GM21528 (cell line): ENCODE results near the gene OIP5.
A peak's percentile ranks its signal among the peaks of the same experiment; 100 is the strongest.
"Not testable (repeated sequence)": the region's sequence is repeated elsewhere in the genome, so short reads cannot be mapped to it uniquely, and the experiment has no call there.

ENCODE experiments used
- ATAC-seq: cut with Tn5 transposase; IDR thresholded peaks from one replicate; pipeline ENCODE4 v1.9.1; 2021; ENCODE audit warnings: mild to moderate bottlenecking, moderate library complexity; ENCODE audit not compliant: unreplicated experiment, low FRiP score

OIP5 gene

GRCh38 chr15:41304149-41304770 lies 28.1 kb downstream of the OIP5 start:
- no peak for ATAC-seq

- no peak for ATAC-seq
Measured at GRCh38 chr15:41301587-41301986, 30.8 kb downstream of the OIP5 start.

GRCh38 chr15:41301139-41301538 lies 31.3 kb downstream of the OIP5 start:
- not testable (repeated sequence) for ATAC-seq

GRCh38 chr15:41292521-41292920 lies 39.9 kb downstream of the OIP5 start:
- ATAC-seq = no peak

GRCh38 chr15:41291065-41291631 lies 41.2 kb downstream of the OIP5 start:
- ATAC-seq = peak; percentile 62

GRCh38 chr15:41289953-41290352 lies 42.4 kb downstream of the OIP5 start:
- no peak for ATAC-seq

- ATAC-seq = no peak
Measured at GRCh38 chr15:41288464-41288863, 43.9 kb downstream of the OIP5 start.

GRCh38 chr15:41286665-41287333 lies 45.6 kb downstream of the OIP5 start:
- ATAC-seq = no peak

GRCh38 chr15:41285285-41285684 lies 47.1 kb downstream of the OIP5 start:
- ATAC-seq = no peak

GRCh38 chr15:41284427-41285177 lies 47.8 kb downstream of the OIP5 start:
- no peak for ATAC-seq

- peak; percentile 95 for ATAC-seq
Measured at GRCh38 chr15:41283653-41284426, 48.6 kb downstream of the OIP5 start.

- peak; percentile 8 for ATAC-seq
Measured at GRCh38 chr15:41282980-41283652, 49.3 kb downstream of the OIP5 start.

GRCh38 chr15:41282436-41282835 lies 50.0 kb downstream of the OIP5 start:
- ATAC-seq = not testable (repeated sequence)

GRCh38 chr15:41281236-41281635 lies 51.2 kb downstream of the OIP5 start:
- no peak for ATAC-seq

GRCh38 chr15:41279535-41280283 lies 52.7 kb downstream of the OIP5 start:
- ATAC-seq = no peak

GRCh38 chr15:41278319-41278718 lies 54.1 kb downstream of the OIP5 start:
- no peak for ATAC-seq

- ATAC-seq = no peak
Measured at GRCh38 chr15:41276831-41277230, 55.6 kb downstream of the OIP5 start.

GRCh38 chr15:41269887-41270286 lies 62.5 kb downstream of the OIP5 start:
- ATAC-seq = no peak

- ATAC-seq = no peak
Measured at GRCh38 chr15:41263891-41264351, 68.5 kb downstream of the OIP5 start.
